Endothelial cell of umbilical vein (primary cell): ENCODE measurements around the gene HAUS7. TPM values are rescaled to one million over a fixed set of nuclear protein-coding genes. Genes with fewer than 3 reads are reported as not detected.

Experiments
- BruUV-seq: library from RNA; stranded (reverse); fragments of 400-500 nt; replicated peaks from 2 replicates; lab custom pipeline; 2021; lab: Mats Ljungman, UMichigan
- CTCF ChIA-PET: fragments of 300-600, 350-600 bp; sonication (Branson Sonifier 250); formaldehyde crosslinking; loops from one replicate; lab custom pipeline; 2021; ENCODE audit warnings: antibody characterized with exemption, inconsistent platforms; lab: Charles Lee
- POLR2A ChIA-PET: fragments of 300-600, 350-600 bp; sonication (Branson Sonifier 250); formaldehyde crosslinking; loops from one replicate; lab custom pipeline; 2021; ENCODE audit warnings: antibody characterized with exemption, inconsistent platforms; lab: Charles Lee
- DNase-seq: peaks from one replicate; pipeline ENCODE4 v3.0.0-alpha.2; 2011; ENCODE audit warnings: low read depth, low spot score
- FAIRE-seq: peaks from 2 replicates; lab custom pipeline; 2011; peaks lifted over from hg19 to GRCh38; lab: Jason Lieb, UNC
- H2AFZ ChIP-seq: 2 replicates; pipeline ENCODE4 v1.6.0; 2012; ENCODE audit warnings: low read depth, low read length, control low read depth, inconsistent platforms
- H3K27ac ChIP-seq: 2 replicates; pipeline ENCODE4 v1.5.1; 2011; ENCODE audit warnings: low read depth, mild to moderate bottlenecking, control low read depth, low read length, moderate library complexity; ENCODE audit not compliant: insufficient read depth
- H3K27me3 ChIP-seq, 2 experiments: 2 replicates each; pipeline versions ENCODE4 v1.6.0 to v1.6.1; 2011; ENCODE audit warnings: low read length in 2 of 2, mixed read lengths in 1 of 2; ENCODE audit not compliant: control insufficient read depth in 2 of 2, insufficient read depth in 2 of 2
- H3K36me3 ChIP-seq, 2 experiments: 2 replicates in 1 of 2; 3 replicates in 1 of 2; pipeline ENCODE4 v1.5.1; 2011; ENCODE audit warnings: low read length in 2 of 2, mild to moderate bottlenecking in 1 of 2, moderate library complexity in 1 of 2; ENCODE audit not compliant: control insufficient read depth in 2 of 2, insufficient read depth in 2 of 2; ENCODE audit errors: extremely low read depth in 1 of 2
- H3K4me1 ChIP-seq: 3 replicates; pipeline ENCODE4 v1.5.1; 2011; ENCODE audit warnings: mild to moderate bottlenecking, low read length; ENCODE audit not compliant: control insufficient read depth, insufficient read depth; ENCODE audit errors: extremely low read depth
- H3K4me2 ChIP-seq: 2 replicates; pipeline ENCODE4 v1.6.1; 2011; ENCODE audit warnings: low read length, control low read depth, mixed read lengths; ENCODE audit not compliant: insufficient read depth
- H3K4me3 ChIP-seq, 3 experiments: fragments of 200-600 bp in 1 of 3; sonication (generic), shearing (Covaris generic) in 1 of 3; replicated peaks in 1 of 3; 2 replicates each; pipeline ENCODE4 v1.5.1; 2011 to 2016; ENCODE audit warnings: control low read depth in 3 of 3, low read length in 3 of 3, mild to moderate bottlenecking in 2 of 3, inconsistent platforms in 1 of 3, low read depth in 1 of 3, moderate library complexity in 1 of 3; ENCODE audit not compliant: insufficient read depth in 1 of 3
- H3K79me2 ChIP-seq: 2 replicates; pipeline ENCODE4 v1.6.0; 2012; ENCODE audit warnings: low read length, inconsistent platforms; ENCODE audit not compliant: control insufficient read depth, insufficient read depth
- H3K9ac ChIP-seq: replicated peaks from 2 replicates; pipeline ENCODE3; 2011; ENCODE audit warnings: low read length, control low read depth; ENCODE audit not compliant: insufficient read depth; ENCODE audit errors: extremely low read depth
- H3K9me1 ChIP-seq: replicated peaks from 3 replicates; pipeline ENCODE4 v1.6.0; 2011; ENCODE audit warnings: mild to moderate bottlenecking, low read length; ENCODE audit not compliant: control insufficient read depth, insufficient read depth; ENCODE audit errors: extremely low read depth
- H3K9me3 ChIP-seq: replicated peaks from 2 replicates; pipeline ENCODE4 v1.5.1; 2012; ENCODE audit warnings: low read length, inconsistent platforms; ENCODE audit not compliant: control insufficient read depth, insufficient read depth
- H4K20me1 ChIP-seq: replicated peaks from 2 replicates; pipeline ENCODE3; 2011; ENCODE audit warnings: mild to moderate bottlenecking, low read length; ENCODE audit not compliant: control insufficient read depth, insufficient read depth; ENCODE audit errors: extremely low read depth
- CTCF ChIP-seq, 2 donors: IDR thresholded peaks; 1 replicate in 1 of 2; 2 replicates in 1 of 2; pipeline ENCODE4 v1.5.1; 2011; ENCODE audit warnings: low read length in 2 of 2, mild to moderate bottlenecking in 2 of 2, moderate library complexity in 2 of 2, control low read depth in 1 of 2, inconsistent platforms in 1 of 2, low read depth in 1 of 2; ENCODE audit not compliant: insufficient read depth in 1 of 2; ENCODE audit errors: extremely low read depth in 1 of 2
- EZH2 ChIP-seq: IDR thresholded peaks from 2 replicates; pipeline ENCODE4 v1.6.1; 2012; ENCODE audit warnings: borderline replicate concordance, low read depth, mild to moderate bottlenecking, moderate library complexity, low read length, inconsistent platforms; ENCODE audit not compliant: severe bottlenecking
- FOS ChIP-seq: IDR thresholded peaks from 2 replicates; pipeline ENCODE4 v1.6.1; 2011; ENCODE audit warnings: mild to moderate bottlenecking, low read length, moderate library complexity, borderline replicate concordance; ENCODE audit not compliant: insufficient read depth
- GATA2 ChIP-seq: IDR thresholded peaks from 2 replicates; pipeline ENCODE4 v1.7.0; 2011; ENCODE audit warnings: low read depth, mild to moderate bottlenecking, moderate library complexity, mixed read lengths, low read length; ENCODE audit not compliant: insufficient read length, insufficient read depth
- JUN ChIP-seq: IDR thresholded peaks from 2 replicates; pipeline ENCODE4 v1.6.1; 2011; ENCODE audit warnings: borderline replicate concordance, low read depth; ENCODE audit not compliant: insufficient read length, insufficient read depth
- MAX ChIP-seq: IDR thresholded peaks from 2 replicates; pipeline ENCODE4 v1.6.1; 2011; ENCODE audit not compliant: insufficient read depth, insufficient read length
- MYC ChIP-seq: IDR thresholded peaks from one replicate; pipeline ENCODE4 v1.6.1; 2011; ENCODE audit warnings: mild to moderate bottlenecking, low read depth, low read length
- POLR2A ChIP-seq: IDR thresholded peaks from 2 replicates; pipeline ENCODE4 v1.6.1; 2012; ENCODE audit warnings: low read depth, mild to moderate bottlenecking, control low read depth, low read length
- POLR2AphosphoS5 ChIP-seq: IDR thresholded peaks from 2 replicates; pipeline ENCODE4 v1.6.1; 2012; ENCODE audit warnings: low read depth, mild to moderate bottlenecking, control low read depth, low read length, moderate library complexity; ENCODE audit not compliant: insufficient read depth
- dilution Hi-C: fragments of 300-500 bp; cut with MboI; formaldehyde crosslinking; loops from one replicate; pipeline ENCODE4 v1.15.0; 2019; ENCODE audit warnings: low sequenced_read_pairs; ENCODE audit not compliant: extremely low pct_ligation_motif_present
- intact Hi-C: fragments of 100-400 bp; cut with micrococcal nuclease; formaldehyde crosslinking; loops from one replicate; pipeline ENCODE4 v1.10.0; 2022
- polyA plus RNA-seq, 4 experiments: library from polyadenylated mRNA; depleted of rRNA in 3 of 4; stranded (reverse) in 3 of 4; unstranded in 1 of 4; fragments of >200 nt; gene quantifications; 2 replicates each; pipeline versions ENCODE4 v1.2.1 to v1.2.3, GENCODE V29; 2011 to 2012; ENCODE audit warnings: missing spikeins in 1 of 4
- total RNA-seq: library from RNA; stranded (reverse); gene quantifications from 2 replicates; pipeline ENCODE4 v1.2.3, GENCODE V29; 2021

Gene HAUS7
- total and polyA plus RNA-seq, 2 donors (not counting 3 experiments of a cell fraction or from before 2014, with no cell fraction given): 31.0 to 46.4 TPM

DNA sequence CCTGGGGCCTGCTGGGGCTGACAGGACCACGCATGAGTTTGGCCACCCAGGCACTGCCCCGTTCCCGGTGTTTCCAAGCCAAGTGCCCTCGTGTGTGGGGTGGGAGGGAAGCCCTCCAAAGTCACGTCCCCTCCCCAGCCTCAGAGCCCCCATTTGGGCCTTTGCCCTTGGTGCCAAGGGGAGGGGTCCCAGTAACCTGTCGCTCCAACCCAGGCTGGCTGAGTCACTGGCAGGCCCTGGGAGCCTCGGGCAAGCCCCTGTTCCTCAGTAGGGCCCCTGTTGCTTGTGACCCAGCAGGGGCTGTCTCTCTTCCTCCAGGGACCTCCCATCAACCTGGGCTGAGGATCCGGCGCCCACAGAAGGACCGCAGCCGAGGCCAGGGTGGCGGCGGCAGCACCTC, 10.7 kb upstream of the HAUS7 start:
- Histone ChIP-seq H3K4me2 (no peak overlapping the region), H3K9me1 (no peaks in the 10 kb centered on the region), H2AFZ (no peak overlapping the region), H3K9me3 (no peaks in the 10 kb centered on the region), H3K4me3 (no peak overlapping the region), H3K27ac (no peak overlapping the region), H3K9ac (no peak overlapping the region), H3K79me2 (no peaks in the 10 kb centered on the region), H4K20me1 (no peaks in the 10 kb centered on the region), H3K4me1 (peaks cover 13% of the 10 kb centered on the region), H3K27me3 (no peaks in the 10 kb centered on the region), H3K36me3 (no peaks in the 10 kb centered on the region)
- BruUV-seq: no TSS peak
- CTCF ChIA-PET: no interaction called here
- POLR2A ChIA-PET: no interaction called here
- intact Hi-C loops (no loop called here), dilution Hi-C loops (no loop called here)
- no peak for TF ChIP-seq GATA2
- no peak for TF ChIP-seq JUN
- TF ChIP-seq POLR2AphosphoS5: no peak
- TF ChIP-seq CTCF (IDR thresholded peaks at IDR 0.05; ENCODE audit: extremely low read depth in 1 of 2, insufficient read depth in 1 of 2, low read depth in 1 of 2, low read length in 2 of 2): no peak
- TF ChIP-seq MYC: no peak
- TF ChIP-seq MAX: no peak
- TF ChIP-seq FOS: no peak
- TF ChIP-seq POLR2A: no peak
- no peak for TF ChIP-seq EZH2
- no peak for FAIRE-seq
- DNase-seq: no peak
